Urinary bladder (tissue), 4 donors: ENCODE data around the gene CCR2. TPM values are rescaled to one million over a fixed set of nuclear protein-coding genes. Genes with fewer than 3 reads are reported as not detected.
"Not testable (repeated sequence)": the region's sequence is repeated elsewhere in the genome, so short reads cannot be mapped to it uniquely, and the experiment has no call there.

ENCODE experiments used
- DNase-seq: peaks from one replicate; pipeline ENCODE4 v3.0.0-alpha.2; 2015; ENCODE audit errors: extremely low spot score
- H3K27ac ChIP-seq: one replicate; pipeline ENCODE4 v1.5.1; 2013; ENCODE audit warnings: low read depth, mild to moderate bottlenecking, moderate library complexity
- H3K36me3 ChIP-seq: one replicate; pipeline ENCODE4 v1.6.1; 2013; ENCODE audit warnings: mild to moderate bottlenecking, moderate library complexity; ENCODE audit not compliant: insufficient read depth
- H3K4me1 ChIP-seq: one replicate; pipeline ENCODE4 v1.6.1; 2013; ENCODE audit warnings: mild to moderate bottlenecking, moderate library complexity; ENCODE audit not compliant: insufficient read depth
- H3K4me3 ChIP-seq: one replicate; pipeline ENCODE4 v1.5.1; 2013; ENCODE audit warnings: low read depth, low read length
- WGBS: extraction: QIAGEN DNeasy Blood & Tissue Kit; methylation state at CpG from one replicate; pipeline ENCODE4 v1.1.7; 2013; 5-methylcytosine and 5-hydroxymethylcytosine counted together
- polyA plus RNA-seq: library from polyadenylated mRNA; stranded (reverse); fragments of 200-250 nt; gene quantifications from one replicate; pipeline ENCODE4 v1.2.3, GENCODE V29; 2013
- total RNA-seq: library from RNA; depleted of rRNA; stranded (reverse); fragments of >200 nt; gene quantifications from one replicate; pipeline ENCODE4 v1.2.3, GENCODE V29; 2014
- donor health status: healthy with polysubstance abuse.
- donor health status: healthy.

Gene CCR2
- total RNA-seq, result 3.3 TPM
- 2.1 TPM for polyA plus RNA-seq

- Histone ChIP-seq H3K4me1 (no peaks in the 10 kb centered on the region), H3K4me3 (no peak within 1 kb of the TSS), H3K27ac (no peak within 1 kb of the TSS), H3K36me3 (no peaks in the 10 kb centered on the region)
- no peak for DNase-seq
- 65% methylated on average over 7 of the region's 7 CpGs for WGBS
These were observed at the start of gene CCR2 for GRCh38 chr3:46353647-46354410. CCR2 (plus strand) TSS chr3:46354111; CDS start chr3:46357528, 3,417 bp downstream.

DNA sequence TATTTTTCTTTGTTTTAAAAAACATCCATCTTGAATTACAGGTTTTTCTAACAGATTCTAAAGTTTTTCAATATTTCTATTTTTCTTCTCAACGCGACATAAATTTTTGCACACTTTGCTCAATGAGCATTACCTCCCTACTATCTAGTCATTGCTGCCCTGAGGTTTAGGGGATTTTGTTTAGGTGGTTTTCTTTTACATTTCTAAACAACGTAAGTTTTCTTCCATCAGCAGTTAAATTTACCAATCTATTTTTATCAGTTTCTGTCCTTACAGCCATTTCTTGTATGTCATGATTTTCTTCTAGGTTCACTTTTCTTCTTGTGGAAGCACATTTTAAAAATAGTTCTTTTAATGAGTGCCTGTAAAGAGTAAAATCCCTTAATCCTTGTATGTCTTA is 49.2 kb upstream of the CCR2 start:
- H3K27ac ChIP-seq, result no peak overlapping the region
- no peak overlapping the region for H3K4me3 ChIP-seq
- 77% methylated on average over 3 of the region's 3 CpGs for WGBS
- H3K4me1 ChIP-seq, result no peaks in the 10 kb centered on the region
- no peak for DNase-seq
- no peaks in the 10 kb centered on the region for H3K36me3 ChIP-seq

GRCh38 chr3:46312991-46313390 is 40.9 kb upstream of the CCR2 start:
- no peaks in the 10 kb centered on the region for H3K4me1 ChIP-seq
- no peak overlapping the region for H3K4me3 ChIP-seq
- H3K27ac ChIP-seq, result no peak overlapping the region
- 75% methylated on average over 1 of the region's 1 CpG for WGBS
- no peaks in the 10 kb centered on the region for H3K36me3 ChIP-seq
- DNase-seq, result no peak

GRCh38 chr3:46314517-46314916 is 39.4 kb upstream of the CCR2 start:
- Histone ChIP-seq H3K36me3 (no peaks in the 10 kb centered on the region), H3K4me3 (no peak overlapping the region), H3K4me1 (no peaks in the 10 kb centered on the region), H3K27ac (no peak overlapping the region)
- DNase-seq, result no peak

- no peak for DNase-seq
- no peaks in the 10 kb centered on the region for H3K36me3 ChIP-seq
- no peak overlapping the region for H3K27ac ChIP-seq
- H3K4me3 ChIP-seq, result no peak overlapping the region
- H3K4me1 ChIP-seq, result no peaks in the 10 kb centered on the region
These were observed 37.7 kb upstream of the CCR2 start for GRCh38 chr3:46316206-46316605.

- Histone ChIP-seq H3K4me3 (no peak overlapping the region), H3K36me3 (no peaks in the 10 kb centered on the region), H3K4me1 (no peaks in the 10 kb centered on the region), H3K27ac (no peak overlapping the region)
- DNase-seq, result no peak
- WGBS, result 85% methylated on average over 3 of the region's 3 CpGs
These were observed 35.5 kb upstream of the CCR2 start for GRCh38 chr3:46318207-46318927.

GRCh38 chr3:46321461-46322104 is 32.3 kb upstream of the CCR2 start:
- WGBS, result 71% methylated on average over 1 of the region's 1 CpG
- Histone ChIP-seq H3K36me3 (no peaks in the 10 kb centered on the region), H3K27ac (no peak overlapping the region), H3K4me1 (no peaks in the 10 kb centered on the region), H3K4me3 (no peak overlapping the region)
- DNase-seq, result no peak

DNA sequence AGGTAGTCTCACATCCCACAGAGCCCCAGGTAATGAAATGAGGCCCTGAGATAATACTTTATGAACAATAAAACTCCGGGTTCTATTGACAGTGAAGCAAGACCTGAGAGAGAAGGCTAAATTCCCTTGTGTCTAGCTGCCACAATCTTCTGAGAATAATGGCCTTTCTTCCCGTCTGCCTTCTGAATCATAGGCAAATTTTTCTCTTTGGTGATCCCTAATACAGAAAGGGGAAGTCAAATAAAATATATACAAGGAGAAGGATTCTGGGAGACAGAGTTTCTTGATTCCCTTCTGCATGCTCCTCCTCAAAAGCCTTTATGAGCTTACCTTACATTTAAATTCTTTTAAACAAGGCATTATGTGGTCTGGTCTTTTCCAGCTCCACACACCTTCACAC is 29.9 kb upstream of the CCR2 start:
- 63% methylated on average over 2 of the region's 2 CpGs for WGBS
- Histone ChIP-seq H3K4me1 (no peaks in the 10 kb centered on the region), H3K4me3 (no peak overlapping the region), H3K27ac (no peak overlapping the region), H3K36me3 (no peaks in the 10 kb centered on the region)
- DNase-seq, result no peak

- no peak for DNase-seq
- no peak overlapping the region for H3K27ac ChIP-seq
- 66% methylated on average over 1 of the region's 1 CpG for WGBS
- no peaks in the 10 kb centered on the region for H3K4me1 ChIP-seq
- no peaks in the 10 kb centered on the region for H3K36me3 ChIP-seq
- no peak overlapping the region for H3K4me3 ChIP-seq
These were observed 28.1 kb upstream of the CCR2 start for GRCh38 chr3:46325645-46326300.

DNA sequence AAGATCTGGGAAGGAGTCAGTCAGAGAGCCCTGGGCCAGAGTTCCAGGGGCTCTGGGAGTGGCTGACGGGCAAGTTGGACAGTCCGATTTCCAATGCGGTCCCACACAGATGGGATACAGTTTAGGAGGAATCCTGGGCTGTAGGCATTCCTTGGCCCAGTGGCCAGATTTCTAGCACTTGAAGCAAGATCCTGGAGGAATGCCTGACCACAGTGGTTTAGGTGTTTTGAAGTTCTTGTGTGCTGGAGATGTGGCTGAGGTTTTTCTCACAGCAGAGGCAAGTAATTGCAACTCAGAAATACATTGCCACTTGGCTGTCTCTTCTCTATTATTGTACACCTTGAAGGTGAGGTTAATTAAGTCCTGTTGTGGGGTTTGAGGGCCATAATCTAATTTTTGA is 23.2 kb upstream of the CCR2 start:
- not testable (repeated sequence) for H3K4me1 ChIP-seq, H3K4me3 ChIP-seq, H3K36me3 ChIP-seq, DNase-seq, H3K27ac ChIP-seq
- 93% methylated on average over 3 of the region's 3 CpGs for whole genome bisulfite sequencing

DNA sequence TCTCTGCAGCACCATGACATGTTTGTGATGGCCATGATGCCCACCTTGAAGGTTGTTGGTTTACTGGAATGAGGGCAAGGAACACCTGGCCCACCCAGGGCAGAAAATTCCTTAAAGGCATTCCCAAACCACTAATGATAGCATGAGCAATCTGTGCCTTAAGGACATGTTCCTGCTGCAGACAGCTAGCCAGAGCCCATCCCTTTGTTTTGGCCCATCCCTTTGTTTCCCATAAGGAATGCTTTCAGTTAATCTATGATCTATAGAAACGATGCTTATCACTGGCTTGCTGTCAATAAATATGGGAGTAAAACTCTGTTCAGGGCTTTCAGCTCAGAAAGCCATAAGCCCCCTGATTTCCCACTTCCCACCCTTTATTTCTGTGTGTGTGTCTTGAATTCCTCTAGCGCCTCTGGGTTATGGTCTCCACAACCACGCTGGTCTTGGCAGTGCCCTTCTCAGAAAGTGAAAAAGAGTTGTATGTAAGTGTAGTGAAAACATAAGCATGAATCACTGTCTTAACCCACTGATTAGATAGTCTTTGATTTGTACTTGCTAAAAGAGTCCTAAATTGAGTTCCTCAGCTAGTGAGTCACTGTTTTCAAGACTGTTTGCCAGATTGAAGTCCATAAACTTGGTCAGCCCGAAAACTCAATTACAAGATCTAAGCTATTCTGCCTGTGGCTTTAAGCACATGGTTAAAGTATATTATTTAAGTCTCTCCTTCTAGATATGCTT is 19.0 kb upstream of the CCR2 start:
- H3K36me3 ChIP-seq, result no peaks in the 10 kb centered on the region
- no peak overlapping the region for H3K27ac ChIP-seq
- no peak overlapping the region for H3K4me3 ChIP-seq
- WGBS, result 30% methylated on average over 4 of the region's 4 CpGs
- no peaks in the 10 kb centered on the region for H3K4me1 ChIP-seq
- DNase-seq, result no peak

DNA sequence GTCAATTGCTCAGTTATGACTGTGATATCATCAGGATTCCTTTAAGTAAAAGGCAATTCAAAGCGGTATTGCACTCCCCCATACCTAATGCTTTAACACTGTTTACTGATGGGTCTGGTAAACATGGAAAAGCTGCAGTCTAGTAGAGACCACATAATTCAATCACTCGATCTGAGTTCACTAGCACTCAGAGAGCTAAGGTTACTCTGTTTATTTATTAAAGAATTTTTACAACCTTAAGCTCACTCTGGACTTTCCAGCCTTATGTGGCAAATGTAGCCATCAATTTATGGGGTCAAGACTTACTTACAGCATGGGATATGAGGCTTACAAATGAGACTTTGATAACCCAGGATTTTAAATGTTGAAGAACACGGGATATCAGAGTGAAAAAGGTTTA is 18.4 kb upstream of the CCR2 start:
- Histone ChIP-seq H3K4me3 (no peak overlapping the region), H3K27ac (no peak overlapping the region), H3K4me1 (no peaks in the 10 kb centered on the region), H3K36me3 (no peaks in the 10 kb centered on the region)
- WGBS, result 36% methylated on average over 3 of the region's 3 CpGs
- DNase-seq, result no peak

GRCh38 chr3:46337911-46338310 is 16.0 kb upstream of the CCR2 start:
- H3K36me3 ChIP-seq, result no peaks in the 10 kb centered on the region
- no peak overlapping the region for H3K27ac ChIP-seq
- no peak for DNase-seq

More at GRCh38 chr3:46337911-46338310, 16.0 kb upstream of the CCR2 start:
- Histone ChIP-seq H3K4me1 (no peaks in the 10 kb centered on the region), H3K4me3 (no peak overlapping the region)
